T1000 (cell line): ENCODE data around the gene ABHD6.
"Not testable (repeated sequence)": the region's sequence is repeated elsewhere in the genome, so short reads cannot be mapped to it uniquely, and the experiment has no call there.

Experiments
- DNase-seq: peaks from one replicate; lab custom pipeline; 2025; ENCODE audit warnings: mixed read lengths; lab: John Stamatoyannopoulos, UW

ABHD6 gene

DNA sequence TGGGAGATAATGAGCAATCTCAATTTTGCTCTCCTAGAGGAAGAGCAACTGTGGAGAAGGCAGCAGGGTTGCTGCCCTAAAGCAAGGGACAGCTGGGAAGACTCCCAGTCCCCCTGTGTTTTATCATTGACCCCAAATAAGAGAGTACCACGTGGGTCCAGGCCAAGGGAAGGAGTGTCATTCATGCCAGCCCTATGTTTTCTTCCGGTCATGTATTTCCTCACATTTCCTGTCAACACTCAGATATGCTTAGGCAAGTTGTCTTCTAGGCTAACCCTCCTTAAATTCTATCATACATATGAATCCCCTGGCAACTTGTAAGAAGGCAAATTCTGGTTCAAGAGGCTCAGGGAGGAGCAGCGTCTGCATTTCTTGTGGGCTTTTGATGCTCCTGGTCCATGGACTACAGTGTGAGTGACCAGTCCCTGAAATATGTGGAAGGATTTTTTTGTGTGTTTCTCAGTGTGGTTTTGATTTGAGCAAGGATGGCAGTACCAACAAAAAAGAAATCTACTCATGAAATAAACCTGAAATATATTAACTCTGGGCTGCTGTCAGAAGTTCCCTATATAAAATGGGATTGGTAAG is 36.5 kb downstream of the ABHD6 start:
- DNase-seq: no peak

GRCh38 chr3:58281069-58281468 is 43.5 kb downstream of the ABHD6 start:
- no peak for DNase-seq

- DNase-seq: no peak
Observed at GRCh38 chr3:58285334-58285733, 47.7 kb downstream of the ABHD6 start.

DNA sequence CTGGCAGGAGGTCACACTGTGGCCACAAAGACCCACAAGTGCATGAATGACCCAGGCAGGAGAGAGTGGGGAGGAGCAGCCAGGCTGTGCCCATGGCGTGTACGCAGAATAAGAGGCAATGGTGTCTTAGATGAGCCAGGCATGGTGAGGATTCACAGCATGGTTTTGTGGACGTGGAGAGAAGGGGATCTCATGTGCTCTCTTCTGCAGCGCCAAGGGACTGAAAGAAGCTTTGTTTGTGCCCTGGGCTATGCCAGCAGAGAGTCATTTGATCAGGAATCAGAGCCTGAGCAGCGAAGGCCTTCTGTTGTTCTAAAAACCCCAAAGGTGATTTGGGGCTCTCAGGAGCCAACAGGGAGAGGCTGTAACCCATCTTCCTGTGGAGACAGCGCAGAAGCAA is 49.8 kb downstream of the ABHD6 start:
- DNase-seq: no peak

- DNase-seq: no peak
Observed at GRCh38 chr3:58288011-58288728, 50.6 kb downstream of the ABHD6 start.

GRCh38 chr3:58288964-58289613 is 51.5 kb downstream of the ABHD6 start:
- not testable (repeated sequence) for DNase-seq

DNA sequence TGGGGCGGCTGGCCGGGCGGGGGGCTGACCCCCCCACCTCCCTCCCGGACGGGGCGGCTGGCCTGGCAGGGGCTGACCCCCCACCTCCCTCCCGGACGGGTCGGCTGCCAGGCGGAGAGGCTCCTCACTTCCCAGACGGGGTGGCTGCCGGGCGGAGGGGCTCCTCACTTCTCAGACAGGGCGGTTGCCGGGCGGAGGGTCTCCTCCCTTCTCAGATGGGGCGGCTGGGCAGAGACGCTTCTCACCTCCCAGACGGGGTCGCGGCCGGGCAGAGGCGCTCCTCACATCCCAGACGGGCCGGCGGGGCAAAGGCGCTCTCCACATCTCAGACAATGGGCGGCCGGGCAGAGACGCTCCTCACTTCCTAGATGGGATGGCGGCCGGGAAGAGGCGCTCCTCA is 52.9 kb downstream of the ABHD6 start:
- not testable (repeated sequence) for DNase-seq

- DNase-seq: no peak
Observed at GRCh38 chr3:58291671-58292338, 54.2 kb downstream of the ABHD6 start.

DNA sequence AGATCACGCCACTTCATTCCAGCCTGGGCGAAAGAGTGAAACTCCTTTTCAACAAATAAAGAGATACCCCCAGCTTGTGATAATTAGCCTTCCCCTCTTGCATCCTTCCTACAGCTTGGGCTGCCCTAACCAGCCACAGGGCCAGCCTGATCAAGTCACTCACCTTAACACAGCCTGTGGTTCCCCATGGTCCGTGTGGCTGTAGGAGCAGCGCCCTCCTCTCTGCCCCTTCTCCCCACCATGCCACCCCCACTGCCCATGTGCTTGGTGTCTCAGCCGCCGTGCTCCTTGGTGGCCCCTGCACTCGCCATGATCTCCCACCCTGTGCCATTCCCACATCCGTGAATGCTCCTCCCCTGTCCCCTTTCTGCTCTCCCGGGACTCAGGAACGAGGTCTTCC is 55.3 kb downstream of the ABHD6 start:
- DNase-seq: no peak

GRCh38 chr3:58293516-58293915 is 55.9 kb downstream of the ABHD6 start:
- no peak for DNase-seq

DNA sequence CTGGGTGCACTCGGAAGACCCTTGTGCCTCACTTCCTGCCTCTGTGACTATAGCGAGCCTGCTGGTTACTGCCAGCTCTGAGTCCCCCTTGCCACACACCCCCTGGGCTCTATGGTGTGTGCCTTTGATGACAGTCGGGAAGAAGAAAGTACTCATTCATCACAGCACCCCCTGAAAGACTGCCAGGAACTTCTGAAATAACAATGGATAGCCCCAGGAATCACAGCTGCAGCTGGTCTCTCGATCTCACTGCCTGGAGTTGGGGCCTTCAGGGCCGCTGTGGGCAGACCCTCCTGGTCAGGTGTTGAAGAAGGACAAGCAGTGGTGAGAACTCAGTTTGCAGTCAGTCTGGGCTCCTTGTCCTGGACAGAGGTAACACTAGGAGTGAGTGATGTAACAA is 58.7 kb downstream of the ABHD6 start:
- DNase-seq: no peak

DNA sequence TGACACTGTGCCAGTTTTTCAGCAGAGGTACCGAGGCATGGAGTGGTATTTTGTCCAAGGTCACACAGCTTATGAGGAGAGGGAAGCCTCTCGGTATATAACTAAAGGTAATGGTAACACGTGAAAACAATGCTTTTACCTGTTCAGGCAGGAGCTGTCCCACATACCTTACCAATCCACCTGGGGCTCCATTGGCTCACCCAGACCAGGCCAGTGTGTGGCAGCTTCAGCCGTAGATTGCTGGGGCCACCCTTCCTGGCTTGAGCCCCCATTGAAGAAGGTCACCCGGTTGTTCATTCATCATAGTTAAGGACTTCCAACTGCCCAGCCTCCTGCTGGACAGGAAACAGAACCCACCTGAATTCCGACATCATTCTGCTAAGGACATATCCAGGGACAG is 59.3 kb downstream of the ABHD6 start:
- no peak for DNase-seq

DNA sequence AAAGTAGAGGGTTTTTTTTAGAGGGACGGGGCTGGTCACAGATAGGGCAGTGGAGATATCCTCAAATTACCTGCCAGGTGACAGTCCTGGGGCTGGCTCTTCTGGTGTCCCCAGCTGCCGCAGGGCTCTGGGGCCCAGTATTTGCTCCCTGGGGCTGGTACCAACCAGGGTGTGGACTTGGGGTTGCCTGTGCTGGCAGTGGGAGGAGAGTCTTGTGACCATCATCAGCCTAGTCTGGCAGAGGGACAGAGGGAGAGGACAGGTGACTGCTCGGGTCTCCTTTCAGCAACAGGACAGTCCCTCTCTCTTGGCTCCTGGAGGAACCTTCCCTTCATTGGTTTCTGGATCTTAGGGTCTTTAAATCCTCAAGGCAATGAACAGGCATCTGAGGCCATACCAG is 60.6 kb downstream of the ABHD6 start:
- DNase-seq: no peak

DNA sequence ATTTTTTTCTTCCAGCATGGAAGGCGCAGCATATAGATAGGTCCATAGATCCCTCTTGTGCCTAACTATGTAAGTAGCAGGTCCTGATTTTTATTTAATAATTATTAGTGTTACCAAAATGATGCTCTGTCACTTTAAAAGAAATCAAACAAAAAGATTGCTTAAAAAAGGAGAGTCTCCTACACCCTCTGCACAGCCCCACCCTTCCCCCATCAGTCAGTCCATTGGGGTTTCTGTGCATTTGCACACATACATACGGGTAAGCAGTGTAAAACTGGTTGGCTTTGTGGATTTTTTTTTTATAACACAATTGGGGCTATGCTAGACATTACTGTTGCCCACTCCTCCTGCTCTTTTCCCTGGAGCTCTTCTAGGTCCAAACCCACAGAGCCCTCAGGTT is 61.5 kb downstream of the ABHD6 start:
- DNase-seq: no peak

GRCh38 chr3:58299839-58300516 is 62.4 kb downstream of the ABHD6 start:
- no peak for DNase-seq

- DNase-seq: peak; percentile 94
Observed at GRCh38 chr3:58305882-58306711, 68.5 kb downstream of the ABHD6 start, which contains the start of the genes HTD2 and RPP14. TSS of gene HTD2 (plus strand) at chr3:58306520. CDS start at chr3:58317614, 11,094 bp downstream. TSS of gene RPP14 (plus strand) at chr3:58306245. CDS start at chr3:58310330, 4,085 bp downstream.

GRCh38 chr3:58307639-58308215 is 70.1 kb downstream of the ABHD6 start:
- DNase-seq: no peak

- DNase-seq: no peak
Observed at GRCh38 chr3:58308728-58309127, 71.1 kb downstream of the ABHD6 start.

GRCh38 chr3:58317811-58318210 is 80.2 kb downstream of the ABHD6 start:
- no peak for DNase-seq

- DNase-seq: no peak
Observed at GRCh38 chr3:58321791-58322190, 84.2 kb downstream of the ABHD6 start.

DNA sequence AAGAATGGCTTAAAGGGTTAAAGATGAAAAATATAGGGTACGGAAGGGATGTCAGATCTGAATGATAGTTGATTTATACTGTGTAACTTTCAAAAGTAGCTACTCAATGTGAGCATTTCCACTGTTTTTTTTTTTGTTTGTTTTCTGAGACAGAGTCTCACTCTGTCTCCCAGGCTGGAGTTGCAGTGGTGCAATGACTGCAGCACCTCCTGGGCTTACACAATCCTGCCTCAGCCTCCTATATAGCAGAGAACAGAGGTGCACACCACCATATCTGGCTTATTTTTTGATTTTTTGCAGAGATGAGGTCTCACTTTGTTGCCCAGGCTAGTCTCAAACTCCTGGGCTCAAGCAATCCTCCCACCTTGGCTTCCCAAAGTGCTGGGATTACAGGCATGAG is 85.2 kb downstream of the ABHD6 start:
- DNase-seq: no peak
